ENCODE data around the gene R3HDM2. TPM values are rescaled to one million over a fixed set of nuclear protein-coding genes. Genes with fewer than 3 reads are reported as not detected.
A peak's percentile ranks its signal among the peaks of the same experiment; 100 is the strongest.
"Not testable (repeated sequence)": the region's sequence is repeated elsewhere in the genome, so short reads cannot be mapped to it uniquely, and the experiment has no call there.

The R3HDM2 gene
- total RNA-seq, 1 donor from 2014 or later: 32.9 TPM

DNA sequence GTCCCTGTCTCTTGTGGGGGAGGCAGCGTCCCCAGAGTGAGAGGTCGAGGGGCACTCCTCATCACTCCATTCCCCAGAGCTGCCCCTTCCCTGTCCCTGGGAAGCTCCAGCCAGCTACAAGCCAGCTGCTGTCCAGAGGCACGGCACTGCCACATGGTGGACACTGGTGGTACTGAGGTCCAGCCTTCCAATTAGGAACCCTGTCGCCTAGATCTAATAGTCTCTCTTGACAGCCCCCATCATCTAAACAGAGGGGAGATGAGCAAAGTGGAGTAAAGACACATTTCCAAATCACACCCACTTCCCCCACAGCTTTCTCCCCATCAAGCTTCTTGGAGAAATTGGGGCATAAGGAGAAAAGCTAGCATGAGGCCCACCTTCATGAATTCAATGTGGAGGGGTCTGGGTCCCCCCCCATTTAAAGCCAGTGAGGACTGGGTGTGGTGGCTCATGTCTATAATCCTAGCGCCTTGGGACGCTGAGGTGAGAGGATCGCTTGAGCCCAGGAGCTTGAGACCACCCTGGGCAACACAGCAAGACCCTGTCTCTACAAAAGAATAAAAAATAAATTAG is 22.2 kb upstream of the R3HDM2 start:
- DNase-seq: peak; percentile 28

DNA sequence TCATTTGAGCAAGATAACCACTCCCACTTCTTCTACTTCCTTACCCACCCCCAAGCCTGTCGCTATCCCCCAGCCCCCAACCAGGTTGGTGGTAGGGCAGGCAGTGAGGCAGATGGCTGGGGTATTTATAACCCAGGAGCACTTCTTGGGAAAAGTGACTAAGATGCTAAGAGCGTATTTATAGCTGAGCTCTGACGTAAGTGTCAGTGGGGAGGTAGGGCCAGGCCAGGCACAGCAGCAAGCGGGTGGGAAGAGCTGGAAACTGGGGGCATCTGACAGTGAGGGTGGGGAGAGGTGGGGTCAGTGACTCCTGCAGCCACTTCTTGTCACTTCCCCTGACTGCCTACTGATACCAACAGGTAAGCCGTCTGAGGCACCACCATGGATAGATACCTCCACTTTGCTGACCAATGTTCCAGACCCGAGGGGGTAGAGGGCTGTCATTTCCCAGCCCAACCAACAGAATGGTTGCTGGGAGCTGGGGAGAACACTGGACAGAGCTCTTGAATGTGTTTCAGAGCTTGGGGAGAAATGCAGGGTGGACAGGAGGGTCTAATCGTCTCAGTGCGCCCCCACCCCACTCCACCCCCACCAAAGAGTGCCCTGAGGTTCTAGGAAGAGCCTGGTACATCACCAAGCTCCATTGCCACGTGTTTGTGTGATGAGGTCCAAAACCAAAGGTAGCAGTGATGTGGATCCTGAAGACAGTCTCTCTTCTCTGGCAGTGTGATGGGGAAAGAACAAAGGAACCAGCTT is 21.5 kb upstream of the R3HDM2 start:
- DNase-seq: no peak

GRCh38 chr12:57451233-57451778 is 20.5 kb upstream of the R3HDM2 start:
- no peak for DNase-seq

- no peak for DNase-seq
Observed at GRCh38 chr12:57450057-57450456, 19.2 kb upstream of the R3HDM2 start.

GRCh38 chr12:57449375-57449774 is 18.5 kb upstream of the R3HDM2 start:
- no peak for DNase-seq

DNA sequence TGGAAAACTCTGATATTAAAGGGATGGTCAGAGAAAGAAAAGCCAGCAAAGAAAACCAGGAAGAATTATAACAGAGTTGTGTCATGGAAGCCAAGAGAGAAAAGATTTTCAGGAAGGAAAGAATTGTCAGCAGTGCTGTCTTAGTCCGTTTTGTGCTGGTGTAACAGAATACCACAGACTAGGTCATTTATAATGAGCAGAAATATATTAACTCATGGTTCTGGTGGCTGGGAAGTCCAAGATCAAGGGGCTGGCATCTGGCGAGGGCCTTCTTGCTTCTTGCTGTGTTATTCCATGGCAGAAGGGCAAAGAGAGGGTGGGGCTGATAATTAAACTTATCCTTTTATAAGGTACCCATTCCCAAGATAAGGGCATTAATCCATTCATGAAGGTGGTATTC is 17.8 kb upstream of the R3HDM2 start:
- DNase-seq: no peak

DNA sequence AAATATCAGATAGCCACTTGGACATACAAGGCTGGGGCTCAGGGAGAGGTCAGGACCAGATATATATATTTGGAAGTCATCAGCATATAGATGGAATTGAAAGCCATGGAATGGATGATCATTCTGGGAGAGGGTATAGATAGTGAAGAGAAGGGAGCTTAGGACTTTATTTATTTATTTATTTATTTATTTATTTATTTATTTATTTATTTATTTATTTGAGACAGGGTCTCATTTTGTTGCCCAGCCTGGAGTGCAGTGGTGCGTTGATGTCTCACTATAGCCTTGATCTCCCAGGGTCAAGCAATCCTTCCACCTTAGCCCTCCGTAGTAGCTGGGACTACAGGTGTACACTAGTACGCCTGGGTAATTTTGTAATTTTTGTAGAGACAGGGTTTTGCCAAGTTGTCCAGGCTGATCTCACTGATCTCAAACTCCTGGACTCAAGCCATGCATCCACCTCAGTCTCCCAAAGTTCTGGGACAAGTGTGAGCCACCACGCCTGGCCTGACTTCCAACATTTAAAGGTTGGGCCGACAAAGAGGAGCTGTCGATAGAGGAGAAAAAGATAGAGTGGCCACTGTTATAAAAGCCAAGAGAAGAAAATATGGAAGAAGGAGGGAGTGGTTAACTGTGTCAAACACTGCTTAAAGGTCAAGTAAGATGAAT is 15.6 kb upstream of the R3HDM2 start:
- no peak for DNase-seq

GRCh38 chr12:57444744-57445143 is 13.9 kb upstream of the R3HDM2 start:
- DNase-seq: no peak

- DNase-seq: not testable (repeated sequence)
Observed at GRCh38 chr12:57444337-57444736, 13.5 kb upstream of the R3HDM2 start.

DNA sequence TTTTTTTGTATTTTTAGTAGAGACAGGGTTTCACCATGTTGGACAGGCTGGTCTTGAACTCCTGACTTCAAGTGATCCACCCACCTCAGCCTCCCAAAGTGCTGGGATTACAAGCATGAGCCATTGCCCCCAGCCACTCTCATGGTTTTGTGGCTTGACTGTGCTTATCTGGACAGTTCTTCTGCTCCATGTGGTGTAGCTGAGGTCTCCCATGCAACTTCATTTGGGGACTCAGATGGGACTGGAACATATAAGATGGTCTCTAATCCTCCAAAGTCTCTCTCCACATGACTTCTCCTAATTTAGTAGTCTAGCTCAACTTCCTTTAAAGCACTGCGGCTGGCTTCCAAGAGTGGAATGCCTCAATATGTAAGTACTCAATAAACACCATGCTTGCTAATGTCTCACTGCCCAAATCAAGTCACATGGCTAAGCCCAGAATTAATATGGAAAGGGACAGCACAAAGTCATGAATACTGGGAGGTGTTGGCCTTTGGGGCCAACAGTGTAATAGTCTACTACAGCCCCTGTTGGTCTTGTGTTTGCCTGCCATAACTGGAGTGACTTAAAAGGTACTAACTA is 11.1 kb upstream of the R3HDM2 start:
- no peak for DNase-seq

GRCh38 chr12:57441393-57441792 is 10.6 kb upstream of the R3HDM2 start:
- not testable (repeated sequence) for DNase-seq

DNA sequence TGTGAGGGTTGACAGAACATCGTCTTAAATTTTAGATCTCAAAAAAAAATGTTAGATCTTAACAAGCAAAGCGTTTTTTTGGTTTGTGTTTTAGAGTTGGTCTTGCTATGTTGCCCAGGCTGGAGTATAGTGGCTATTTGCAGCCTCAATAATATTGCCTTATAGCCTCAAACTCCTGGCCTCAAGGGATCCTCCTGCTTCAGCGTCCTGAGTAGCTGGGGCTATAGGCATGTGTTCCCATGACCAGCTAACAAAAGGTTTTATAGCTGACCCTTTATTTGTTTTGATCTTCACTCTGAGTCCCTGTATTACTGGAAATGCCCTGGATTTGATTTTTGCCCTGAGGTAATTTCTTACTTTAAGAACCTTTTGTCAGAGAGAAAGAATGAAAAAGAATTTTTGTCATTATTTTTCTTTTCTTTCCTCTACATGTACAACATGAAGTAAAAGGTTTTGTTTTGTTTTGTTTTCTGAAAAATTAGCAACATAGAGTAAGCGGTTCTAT is 9.0 kb upstream of the R3HDM2 start:
- no peak for DNase-seq

DNA sequence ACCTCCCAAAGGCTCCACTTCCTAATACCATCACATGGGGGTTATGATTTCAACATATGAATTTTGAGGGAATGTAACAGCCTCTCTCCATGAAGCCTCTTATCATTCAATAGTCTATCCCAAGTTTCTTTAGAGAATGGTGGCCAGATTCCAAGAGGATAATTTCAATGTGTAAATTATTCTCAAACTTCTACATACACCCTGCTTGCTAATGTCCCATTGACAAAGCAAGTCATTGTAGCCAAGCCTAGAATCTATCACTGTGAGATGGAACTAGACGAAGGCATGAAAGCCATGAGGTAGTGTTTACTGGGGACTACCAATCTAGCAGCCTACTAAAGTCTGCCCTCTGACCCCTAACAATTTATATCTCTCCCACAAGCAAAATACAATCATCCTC is 7.6 kb upstream of the R3HDM2 start:
- DNase-seq: no peak

DNA sequence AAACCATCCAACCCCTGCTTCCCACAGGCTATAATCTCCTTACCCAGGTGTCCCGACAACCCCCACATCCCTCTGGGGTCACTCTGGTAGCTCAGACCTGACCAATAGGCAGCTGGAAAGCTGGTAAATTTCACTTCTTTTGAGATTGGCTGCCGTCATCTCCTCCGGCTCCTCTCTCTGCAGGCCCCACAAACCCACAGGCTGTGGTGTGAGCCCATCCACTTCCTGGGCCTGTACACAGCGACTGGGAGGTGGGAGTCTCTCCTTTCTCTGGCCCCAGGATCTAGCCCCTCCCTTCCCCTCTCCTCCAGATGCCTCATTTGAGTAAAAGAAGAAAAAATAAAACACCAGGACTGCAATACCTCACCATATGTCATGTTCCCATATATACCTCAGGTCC is 4.5 kb upstream of the R3HDM2 start:
- DNase-seq: no peak

DNA sequence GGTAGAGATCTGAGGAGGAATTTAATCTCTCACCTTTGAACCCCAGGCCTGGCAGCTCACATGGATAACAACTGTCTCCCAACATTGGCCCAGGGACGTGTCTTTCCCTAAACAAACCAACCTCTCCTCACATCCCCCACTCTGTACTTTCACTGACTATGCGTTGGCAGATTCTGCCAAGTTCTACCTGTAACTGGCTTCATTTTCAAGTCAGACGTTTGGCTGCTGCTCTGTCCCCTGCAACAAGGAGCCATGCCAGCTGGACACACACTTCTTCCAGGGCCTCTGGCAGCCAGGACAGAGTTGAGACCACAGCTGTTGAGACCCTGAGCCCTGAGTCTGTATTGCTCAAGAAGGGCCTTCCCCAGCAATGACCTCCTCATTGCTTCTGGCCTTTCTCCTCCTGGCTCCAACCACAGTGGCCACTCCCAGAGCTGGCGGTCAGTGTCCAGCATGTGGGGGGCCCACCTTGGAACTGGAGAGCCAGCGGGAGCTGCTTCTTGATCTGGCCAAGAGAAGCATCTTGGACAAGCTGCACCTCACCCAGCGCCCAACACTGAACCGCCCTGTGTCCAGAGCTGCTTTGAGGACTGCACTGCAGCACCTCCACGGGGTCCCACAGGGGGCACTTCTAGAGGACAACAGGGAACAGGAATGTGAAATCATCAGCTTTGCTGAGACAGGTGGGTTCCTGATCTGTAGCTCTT is 3.8 kb upstream of the R3HDM2 start, which contains the start of gene INHBC:
INHBC (plus strand) TSS at position 268 of the 707 bp plus-strand sequence; CDS start at position 371, 103 bp downstream.
- DNase-seq: no peak

DNA sequence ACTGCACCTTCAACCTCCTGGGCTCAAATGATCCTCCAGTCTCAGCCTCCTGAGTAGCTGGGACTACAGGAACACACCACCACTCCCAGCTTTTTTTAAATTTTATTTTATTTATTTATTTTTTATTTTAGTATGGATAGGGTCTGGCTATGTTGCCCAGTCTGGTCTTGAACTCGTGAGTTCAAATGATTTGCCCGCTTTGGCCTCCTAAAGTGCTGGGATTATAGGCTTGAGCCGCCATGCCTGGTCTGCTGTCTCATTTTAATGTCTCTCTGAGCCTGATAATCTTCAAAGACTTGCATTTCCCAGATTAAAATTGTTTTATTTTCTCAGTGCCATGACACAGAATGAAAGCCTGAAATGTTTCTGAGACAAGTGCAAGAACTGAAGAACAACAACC is 2.5 kb upstream of the R3HDM2 start:
- no peak for DNase-seq

GRCh38 chr12:57431654-57432188 is 878 bp upstream of the R3HDM2 start:
- DNase-seq: no peak

GRCh38 chr12:57430112-57430930 is 522 bp downstream of the R3HDM2 start:
- peak; percentile 61 for DNase-seq

GRCh38 chr12:57429473-57430111 is 1.3 kb downstream of the R3HDM2 start:
- DNase-seq: peak; percentile 48

DNA sequence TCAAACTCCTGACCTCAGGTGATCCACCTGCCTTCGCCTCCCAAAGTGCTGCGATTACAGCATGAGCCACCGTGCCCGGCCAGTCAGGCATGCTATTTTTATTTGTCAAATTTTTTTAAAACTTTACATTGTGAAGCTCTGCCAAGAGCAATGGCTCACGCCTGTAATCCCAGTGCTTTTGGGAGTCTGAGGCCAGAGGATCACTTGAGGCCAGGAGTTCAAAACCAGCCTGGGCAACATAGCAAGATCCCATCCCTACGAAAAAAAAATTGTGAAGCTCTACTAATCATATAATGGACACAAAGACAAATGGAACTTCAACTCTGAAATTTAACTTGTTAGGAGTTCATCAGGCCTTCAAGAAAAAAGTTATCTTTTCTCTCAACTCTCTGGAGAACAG is 1.9 kb downstream of the R3HDM2 start:
- no peak for DNase-seq

Data from skin of body (tissue), 2 donors.